Muscle of back (tissue), 11 donors: ENCODE data around the gene POMGNT2. TPM values are rescaled to one million over a fixed set of nuclear protein-coding genes. Genes with fewer than 3 reads are reported as not detected.
A peak's percentile ranks its signal among the peaks of the same experiment; 100 is the strongest.
"Not testable (repeated sequence)": the region's sequence is repeated elsewhere in the genome, so short reads cannot be mapped to it uniquely, and the experiment has no call there.

Experiments
- DNase-seq, 3 donors: peaks; one replicate each; pipeline versions ENCODE4 v3.0.0 to v3.0.0-alpha.2; 2013
- polyA plus RNA-seq, 10 donors: library from polyadenylated mRNA; unstranded; fragments of 120-200 nt; gene quantifications; one replicate each; pipeline ENCODE4 v1.2.1, GENCODE V29; 2013; ENCODE audit not compliant: insufficient read length in 10 of 10

POMGNT2 gene
- polyA plus RNA-seq, 10 donors: 16.3 to 25.9 (median 21.4) TPM

- DNase-seq: no peak
Measured at GRCh38 chr3:43054754-43055153, 51.1 kb downstream of the POMGNT2 start.

- DNase-seq: no peak
Measured at GRCh38 chr3:43053291-43053690, 52.6 kb downstream of the POMGNT2 start.

GRCh38 chr3:43048470-43048869 lies 57.4 kb downstream of the POMGNT2 start:
- DNase-seq: no peak

GRCh38 chr3:43046583-43046982 lies 59.3 kb downstream of the POMGNT2 start:
- no peak for DNase-seq

- not testable (repeated sequence) for DNase-seq
Measured at GRCh38 chr3:43045079-43045478, 60.8 kb downstream of the POMGNT2 start.

- DNase-seq: no peak
Measured at GRCh38 chr3:43043793-43044192, 62.1 kb downstream of the POMGNT2 start.

- no peak for DNase-seq
Measured at GRCh38 chr3:43043071-43043766, 62.7 kb downstream of the POMGNT2 start.

GRCh38 chr3:43041517-43041916 lies 64.4 kb downstream of the POMGNT2 start:
- DNase-seq: no peak

- DNase-seq: no peak
Measured at GRCh38 chr3:43038010-43038409, 67.9 kb downstream of the POMGNT2 start.

- DNase-seq: no peak
Measured at GRCh38 chr3:43036621-43037423, 69.1 kb downstream of the POMGNT2 start.

- no peak for DNase-seq
Measured at GRCh38 chr3:43035801-43036365, 70.0 kb downstream of the POMGNT2 start.

GRCh38 chr3:43034911-43035310 lies 71.0 kb downstream of the POMGNT2 start:
- no peak for DNase-seq

GRCh38 chr3:43034200-43034599 lies 71.7 kb downstream of the POMGNT2 start:
- no peak for DNase-seq

- no peak for DNase-seq
Measured at GRCh38 chr3:43032646-43033628, 72.9 kb downstream of the POMGNT2 start.

GRCh38 chr3:43031889-43032545 lies 73.9 kb downstream of the POMGNT2 start:
- no peak for DNase-seq

- DNase-seq: peak in 1 of 3 donors; percentile 41
Measured at GRCh38 chr3:43031485-43031884, 74.4 kb downstream of the POMGNT2 start.

- DNase-seq: no peak
Measured at GRCh38 chr3:43030162-43030935, 75.5 kb downstream of the POMGNT2 start.
